IgD-negative memory B cell (primary cell): Measurements from ENCODE around the gene MYO3A. TPM values are rescaled to one million over a fixed set of nuclear protein-coding genes. Genes with fewer than 3 reads are reported as not detected.
"Not testable (repeated sequence)": the region's sequence is repeated elsewhere in the genome, so short reads cannot be mapped to it uniquely, and the experiment has no call there.

ENCODE experiments used
- H3K27ac Mint-ChIP-seq, 3 donors: one replicate each; pipeline ENCODE4 v1.8.0; 2020 to 2022; ENCODE audit warnings: mild to moderate bottlenecking in 3 of 3, mixed read lengths in 3 of 3, moderate library complexity in 1 of 3
- H3K27me3 Mint-ChIP-seq: one replicate; pipeline ENCODE4 v1.8.0; 2021; ENCODE audit warnings: mixed read lengths
- H3K36me3 Mint-ChIP-seq: one replicate; pipeline ENCODE4 v1.8.0; 2020; ENCODE audit warnings: mild to moderate bottlenecking, mixed read lengths
- H3K4me1 Mint-ChIP-seq, 3 donors: one replicate each; pipeline ENCODE4 v1.8.0; 2020 to 2022; ENCODE audit warnings: mixed read lengths in 3 of 3, mild to moderate bottlenecking in 1 of 3
- H3K4me3 Mint-ChIP-seq, 4 donors: one replicate each; pipeline ENCODE4 v1.8.0; 2020 to 2022; ENCODE audit warnings: mild to moderate bottlenecking in 4 of 4, mixed read lengths in 4 of 4, moderate library complexity in 3 of 4
- H3K9me3 Mint-ChIP-seq, 3 donors: one replicate each; pipeline ENCODE4 v1.8.0; 2020 to 2021; ENCODE audit warnings: mixed read lengths in 3 of 3, mild to moderate bottlenecking in 1 of 3
- polyA plus RNA-seq: library from polyadenylated mRNA; unstranded; fragments of 300-500 nt; fragmentation: Illumina TruSeq; gene quantifications from one replicate; pipeline ENCODE4 v1.2.3, GENCODE V29; 2021

MYO3A gene
- polyA plus RNA-seq, 1 donor from 2014 or later = 0.15 TPM

DNA sequence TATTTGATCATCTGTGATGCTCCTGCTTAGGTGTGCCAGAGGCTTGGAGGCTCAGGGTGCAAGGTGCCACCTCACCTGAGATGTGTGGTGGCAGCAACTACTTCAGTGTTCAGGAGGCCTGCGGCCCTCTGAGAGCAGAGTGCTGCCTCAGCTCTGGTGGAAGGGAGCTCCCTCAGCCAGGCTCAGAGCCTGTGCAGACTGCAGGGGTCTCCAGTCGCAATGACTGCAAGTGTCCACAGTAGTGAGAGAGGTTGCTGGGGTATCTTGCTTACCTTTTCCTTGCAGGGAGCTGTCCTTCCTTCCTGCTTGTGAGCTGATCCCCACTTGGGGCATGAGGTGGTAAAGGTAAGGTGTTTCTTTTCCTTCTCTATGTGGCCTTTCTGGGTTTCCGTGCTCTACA is 151.5 kb downstream of the MYO3A start:
- Mint-ChIP-seq H3K27ac (no peak overlapping the region), H3K4me3 (no peak overlapping the region)

DNA sequence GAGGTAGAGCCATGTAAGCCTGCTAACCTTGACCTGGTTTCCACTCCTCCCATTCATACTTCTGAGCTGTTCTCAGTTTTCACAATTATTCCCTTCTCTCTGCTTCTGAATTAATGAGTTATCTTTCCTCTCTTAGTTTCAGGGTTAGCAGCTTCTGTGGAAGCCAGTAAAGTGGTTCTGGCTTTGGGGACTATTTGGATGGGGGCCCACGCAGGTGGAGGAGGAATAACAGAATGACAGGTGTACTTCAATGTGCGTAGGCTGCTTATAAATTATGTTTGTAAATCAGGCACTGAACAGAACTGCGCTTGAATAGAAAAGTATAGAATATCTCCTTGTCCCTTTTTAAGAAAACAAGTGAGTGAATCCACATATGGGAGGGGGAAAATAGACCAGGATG is 153.6 kb downstream of the MYO3A start:
- no peaks in the 10 kb centered on the region for H3K4me1 Mint-ChIP-seq
- no peak overlapping the region for H3K27ac Mint-ChIP-seq
- no peaks in the 10 kb centered on the region for H3K36me3 Mint-ChIP-seq
- no peaks in the 10 kb centered on the region for H3K9me3 Mint-ChIP-seq
- H3K4me3 Mint-ChIP-seq = no peak overlapping the region
- peaks cover 8% of the 10 kb centered on the region for H3K27me3 Mint-ChIP-seq

More for the DNA sequence above, 151.5 kb downstream of the MYO3A start:
- H3K36me3 Mint-ChIP-seq = no peaks in the 10 kb centered on the region
- no peaks in the 10 kb centered on the region for H3K9me3 Mint-ChIP-seq
- H3K27me3 Mint-ChIP-seq = peaks cover 8% of the 10 kb centered on the region
- H3K4me1 Mint-ChIP-seq = no peaks in the 10 kb centered on the region

DNA sequence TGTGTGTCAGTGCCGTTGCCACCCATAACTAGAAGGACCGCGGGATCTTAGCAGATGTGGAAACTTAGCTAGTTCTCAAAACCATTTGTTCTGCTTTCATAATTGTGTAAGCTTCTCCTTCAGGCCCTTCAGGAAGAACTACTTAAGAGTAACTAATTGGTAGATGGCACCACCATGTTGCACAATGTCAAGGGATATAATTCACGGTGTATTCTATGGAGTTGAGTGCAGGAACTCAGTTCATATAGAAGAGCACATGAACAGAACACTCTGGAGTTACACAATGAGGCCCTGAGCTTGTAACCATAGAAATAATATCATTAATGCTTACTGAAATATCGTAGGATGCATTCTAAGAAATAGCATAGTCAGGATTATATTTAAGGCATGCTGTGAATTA is 156.0 kb downstream of the MYO3A start:
- H3K4me3 Mint-ChIP-seq = no peak overlapping the region

DNA sequence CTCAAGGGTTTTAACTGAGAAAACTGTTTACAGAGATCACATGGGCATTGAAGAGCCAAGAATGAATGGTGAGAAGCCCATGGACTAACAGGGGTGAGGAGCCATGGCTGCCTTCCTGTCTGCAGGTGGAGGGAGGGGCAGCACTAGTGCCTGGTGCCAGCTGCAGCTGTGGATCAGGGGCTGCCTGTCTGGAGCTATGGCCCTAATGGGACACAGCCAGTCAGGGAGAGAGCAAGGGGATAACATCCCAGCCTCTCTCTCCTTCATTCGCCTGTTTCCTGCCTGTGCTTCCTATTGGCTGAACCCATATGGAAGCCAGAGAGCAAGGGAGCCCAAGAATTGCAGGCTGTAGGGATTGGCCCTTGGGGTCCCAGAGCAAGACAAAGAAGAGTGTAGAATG is 156.7 kb downstream of the MYO3A start:
- no peaks in the 10 kb centered on the region for H3K4me1 Mint-ChIP-seq
- H3K27me3 Mint-ChIP-seq = peaks cover 5% of the 10 kb centered on the region
- H3K27ac Mint-ChIP-seq = no peak overlapping the region
- H3K4me3 Mint-ChIP-seq = no peak overlapping the region
- no peaks in the 10 kb centered on the region for H3K9me3 Mint-ChIP-seq
- H3K36me3 Mint-ChIP-seq = no peaks in the 10 kb centered on the region

More for the DNA sequence above, 156.0 kb downstream of the MYO3A start:
- no peak overlapping the region for H3K27ac Mint-ChIP-seq
- H3K4me1 Mint-ChIP-seq = no peaks in the 10 kb centered on the region
- H3K9me3 Mint-ChIP-seq = no peaks in the 10 kb centered on the region
- H3K36me3 Mint-ChIP-seq = no peaks in the 10 kb centered on the region
- peaks cover 5% of the 10 kb centered on the region for H3K27me3 Mint-ChIP-seq

DNA sequence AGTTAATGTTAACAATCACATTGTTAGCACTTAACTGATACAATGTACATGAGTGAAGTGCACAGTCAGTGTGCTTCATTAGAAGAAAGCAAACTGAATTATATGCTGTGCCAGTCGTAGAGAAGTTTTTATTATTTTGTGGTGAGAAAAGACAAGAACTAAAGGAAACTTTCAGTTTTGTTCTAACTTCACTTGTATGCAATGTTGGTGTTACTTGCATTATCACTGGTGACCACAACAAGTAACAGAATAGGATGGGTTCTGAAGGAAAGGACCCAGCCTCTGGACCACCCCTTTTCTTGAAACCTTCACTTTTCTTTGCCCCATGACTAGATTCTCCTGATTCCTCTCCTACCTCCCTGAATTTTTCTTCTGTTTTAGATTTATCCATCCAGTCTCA is 159.2 kb downstream of the MYO3A start:
- Mint-ChIP-seq H3K36me3 (no peaks in the 10 kb centered on the region), H3K9me3 (no peaks in the 10 kb centered on the region), H3K4me1 (no peaks in the 10 kb centered on the region), H3K27ac (no peak overlapping the region), H3K4me3 (no peak overlapping the region), H3K27me3 (no peaks in the 10 kb centered on the region)

DNA sequence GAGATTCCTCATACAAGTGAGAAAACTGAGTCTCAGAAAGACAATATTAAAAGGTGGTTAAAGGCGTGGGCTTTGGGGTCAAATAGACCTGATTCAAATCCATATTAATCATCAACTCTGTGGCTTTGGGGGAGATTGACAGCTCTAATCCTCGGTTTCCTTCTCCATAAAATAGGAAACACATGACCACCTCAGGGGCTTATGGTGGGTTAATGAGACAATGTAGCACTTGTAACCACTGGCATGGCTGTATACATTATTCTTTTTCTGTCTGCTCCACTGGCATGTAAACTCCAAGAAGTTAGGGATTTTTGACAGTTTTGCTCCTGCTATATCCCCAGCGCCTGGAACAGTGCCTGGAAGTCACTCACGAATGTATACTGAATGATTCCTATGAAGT is 161.8 kb downstream of the MYO3A start:
- no peak overlapping the region for H3K27ac Mint-ChIP-seq
- H3K36me3 Mint-ChIP-seq = no peaks in the 10 kb centered on the region
- no peak overlapping the region for H3K4me3 Mint-ChIP-seq
- peaks cover 0 to 4% (median 0%) of the 10 kb centered on the region in 3 donors for H3K9me3 Mint-ChIP-seq
- H3K4me1 Mint-ChIP-seq = no peaks in the 10 kb centered on the region
- no peaks in the 10 kb centered on the region for H3K27me3 Mint-ChIP-seq

DNA sequence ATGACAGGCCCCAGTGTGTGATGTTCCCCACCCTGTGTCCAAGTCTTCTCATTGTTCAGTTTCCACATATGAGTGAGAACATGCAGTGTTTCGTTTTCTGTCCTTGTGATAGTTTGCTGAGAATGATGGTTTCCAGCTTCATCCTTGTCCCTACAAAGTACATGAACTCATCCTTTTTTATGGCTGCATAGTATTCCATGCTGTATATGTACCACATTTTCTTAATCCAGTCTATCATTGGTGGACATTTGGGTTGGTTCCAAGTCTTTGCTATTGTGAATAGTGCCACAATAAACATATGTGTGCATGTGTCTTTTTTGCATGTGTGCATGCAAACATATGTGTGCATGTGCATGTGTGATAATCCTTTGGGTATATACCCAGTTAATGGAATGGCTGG is 163.5 kb downstream of the MYO3A start:
- not testable (repeated sequence) for H3K9me3 Mint-ChIP-seq, H3K27me3 Mint-ChIP-seq, H3K36me3 Mint-ChIP-seq, H3K4me3 Mint-ChIP-seq, H3K27ac Mint-ChIP-seq, H3K4me1 Mint-ChIP-seq

DNA sequence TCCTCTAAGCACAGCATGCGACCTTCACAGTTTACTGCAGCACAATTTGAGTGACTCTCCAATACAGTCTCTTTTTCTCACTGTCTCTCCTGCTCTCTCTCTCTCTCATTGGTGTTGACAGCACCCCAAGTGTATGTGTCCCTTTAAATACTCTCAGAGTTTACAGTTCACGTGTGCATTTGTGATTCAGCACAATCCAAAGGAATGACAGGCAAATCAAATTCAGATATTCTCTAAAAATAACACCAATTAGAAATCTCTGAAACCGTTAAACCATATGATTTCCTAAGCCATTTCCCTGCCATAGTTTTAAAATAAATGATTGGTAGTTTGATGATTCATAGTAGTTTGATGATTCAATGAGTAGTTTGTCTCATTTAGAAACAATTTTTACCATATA is 178.5 kb downstream of the MYO3A start:
- no peak overlapping the region for H3K4me3 Mint-ChIP-seq
- no peaks in the 10 kb centered on the region for H3K4me1 Mint-ChIP-seq
- peaks cover 12% of the 10 kb centered on the region for H3K27me3 Mint-ChIP-seq
- H3K27ac Mint-ChIP-seq = peak overlapping the region in 1 of 3 donors; percentile 51
- H3K9me3 Mint-ChIP-seq = peaks cover 0 to 1% (median 0%) of the 10 kb centered on the region in 3 donors
- no peaks in the 10 kb centered on the region for H3K36me3 Mint-ChIP-seq

DNA sequence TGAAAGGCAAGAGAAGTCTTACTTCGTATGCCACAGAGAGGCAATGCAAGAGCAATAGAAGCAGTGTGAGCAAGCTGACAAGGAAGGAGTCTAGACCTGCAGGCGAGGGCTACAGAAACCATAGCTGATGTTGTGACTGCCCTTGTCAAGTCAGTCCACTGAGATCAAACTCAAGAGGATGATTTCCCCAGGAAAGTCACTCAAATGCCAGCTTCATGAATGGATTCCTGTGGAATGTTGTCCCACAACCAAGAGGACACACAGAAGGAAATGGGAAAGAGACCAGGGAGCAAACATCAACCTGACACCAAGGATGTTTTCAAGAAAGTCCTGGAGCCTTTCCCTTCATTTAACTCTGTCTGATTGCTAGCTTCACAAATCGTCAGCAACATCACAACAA is 204.6 kb downstream of the MYO3A start:
- no peak overlapping the region for H3K27ac Mint-ChIP-seq
- H3K36me3 Mint-ChIP-seq = no peaks in the 10 kb centered on the region
- H3K9me3 Mint-ChIP-seq = peaks cover 0 to 3% (median 0%) of the 10 kb centered on the region in 3 donors
- H3K27me3 Mint-ChIP-seq = no peaks in the 10 kb centered on the region
- H3K4me3 Mint-ChIP-seq = no peak overlapping the region
- H3K4me1 Mint-ChIP-seq = no peaks in the 10 kb centered on the region

DNA sequence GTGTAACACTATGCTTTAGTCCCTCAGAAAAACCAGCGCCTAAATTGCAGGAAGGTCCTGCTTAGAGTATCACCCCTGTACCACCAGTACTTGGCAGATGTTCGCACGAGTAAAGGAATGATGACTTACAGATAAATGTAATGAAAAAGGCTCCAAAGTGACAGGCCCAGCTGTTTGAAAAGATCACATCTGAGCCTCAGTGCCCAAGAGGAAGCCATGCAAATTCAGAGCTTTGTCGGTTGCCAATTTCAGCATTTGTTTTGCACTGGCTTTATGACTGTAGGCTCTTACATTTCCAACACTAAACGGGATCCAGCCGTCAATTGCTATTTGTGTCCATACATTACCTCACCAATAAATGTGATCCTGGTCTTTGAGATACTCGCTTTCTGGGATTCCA is 222.0 kb downstream of the MYO3A start:
- Mint-ChIP-seq H3K27ac (no peak overlapping the region), H3K27me3 (peaks cover 2% of the 10 kb centered on the region), H3K9me3 (peaks cover 0 to 5% (median 1%) of the 10 kb centered on the region in 3 donors), H3K4me1 (no peaks in the 10 kb centered on the region), H3K4me3 (no peak overlapping the region), H3K36me3 (no peaks in the 10 kb centered on the region)

DNA sequence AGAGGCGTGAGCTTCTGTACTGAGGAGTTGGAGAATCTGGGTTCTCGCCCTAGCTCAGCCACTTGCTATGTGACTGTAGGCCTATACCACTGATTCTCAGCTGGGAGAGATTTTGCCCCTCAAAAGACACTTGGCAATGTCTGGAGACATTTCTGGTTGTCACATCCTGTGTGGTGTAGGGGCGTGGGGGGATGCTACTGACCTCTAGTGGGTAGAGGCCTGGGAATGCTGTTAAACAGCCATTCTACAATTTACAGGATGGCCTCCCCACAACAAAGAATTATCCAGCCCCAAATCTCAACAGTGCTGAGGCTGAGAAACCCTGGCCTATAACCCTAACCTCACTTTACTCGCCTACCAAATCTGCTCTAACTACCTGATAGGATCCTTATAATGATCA is 223.7 kb downstream of the MYO3A start:
- no peaks in the 10 kb centered on the region for H3K36me3 Mint-ChIP-seq
- H3K27ac Mint-ChIP-seq = no peak overlapping the region
- no peaks in the 10 kb centered on the region for H3K4me1 Mint-ChIP-seq
- H3K4me3 Mint-ChIP-seq = no peak overlapping the region
- H3K27me3 Mint-ChIP-seq = peaks cover 2% of the 10 kb centered on the region
- peaks cover 0 to 1% (median 0%) of the 10 kb centered on the region in 3 donors for H3K9me3 Mint-ChIP-seq

DNA sequence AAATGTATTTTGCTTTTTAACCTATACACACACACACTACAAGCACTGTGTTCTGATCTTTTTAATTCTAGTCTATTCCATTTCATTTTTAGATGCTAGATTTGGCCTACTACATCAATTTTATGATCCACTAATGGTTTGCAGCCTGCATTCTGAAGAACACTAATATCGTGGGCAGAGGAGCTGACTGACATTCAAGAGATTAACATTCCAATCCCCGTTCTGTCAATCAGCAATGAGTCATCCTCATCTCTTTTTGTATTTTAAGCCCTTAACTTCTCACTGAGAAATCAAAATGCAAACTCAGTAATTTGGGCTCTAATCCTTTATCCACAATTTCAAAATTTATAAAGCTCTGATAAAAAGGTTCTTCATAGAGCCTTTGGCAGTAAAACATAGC is 235.4 kb downstream of the MYO3A start:
- H3K27ac Mint-ChIP-seq = no peak overlapping the region
- peaks cover 5% of the 10 kb centered on the region for H3K27me3 Mint-ChIP-seq
- H3K9me3 Mint-ChIP-seq = no peaks in the 10 kb centered on the region
- H3K4me3 Mint-ChIP-seq = no peak overlapping the region
- no peaks in the 10 kb centered on the region for H3K36me3 Mint-ChIP-seq
- H3K4me1 Mint-ChIP-seq = no peaks in the 10 kb centered on the region

DNA sequence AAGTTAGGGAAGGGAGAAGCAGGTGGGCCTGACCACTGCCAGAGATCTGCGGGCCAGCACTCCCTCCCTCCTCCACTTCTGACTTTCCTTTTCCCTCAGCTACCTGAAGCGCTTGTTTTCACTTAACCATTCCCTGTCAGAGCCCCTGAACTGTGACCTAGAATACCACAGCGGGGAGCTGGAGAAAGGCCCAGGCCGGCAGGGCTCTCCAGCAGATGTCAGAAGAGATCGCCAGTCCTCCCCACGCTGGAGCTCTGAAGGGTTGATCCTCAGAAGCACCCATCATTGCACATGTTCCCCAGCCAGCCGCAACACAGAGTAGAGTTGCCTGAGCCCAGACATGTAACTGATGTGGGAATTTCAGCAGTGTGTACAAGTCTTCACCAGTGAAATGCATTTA is 238.1 kb downstream of the MYO3A start:
- Mint-ChIP-seq H3K4me3 (no peak overlapping the region), H3K9me3 (no peaks in the 10 kb centered on the region), H3K27me3 (peaks cover 10% of the 10 kb centered on the region), H3K36me3 (no peaks in the 10 kb centered on the region), H3K4me1 (peaks cover 0 to 1% (median 0%) of the 10 kb centered on the region in 3 donors), H3K27ac (no peak overlapping the region)

DNA sequence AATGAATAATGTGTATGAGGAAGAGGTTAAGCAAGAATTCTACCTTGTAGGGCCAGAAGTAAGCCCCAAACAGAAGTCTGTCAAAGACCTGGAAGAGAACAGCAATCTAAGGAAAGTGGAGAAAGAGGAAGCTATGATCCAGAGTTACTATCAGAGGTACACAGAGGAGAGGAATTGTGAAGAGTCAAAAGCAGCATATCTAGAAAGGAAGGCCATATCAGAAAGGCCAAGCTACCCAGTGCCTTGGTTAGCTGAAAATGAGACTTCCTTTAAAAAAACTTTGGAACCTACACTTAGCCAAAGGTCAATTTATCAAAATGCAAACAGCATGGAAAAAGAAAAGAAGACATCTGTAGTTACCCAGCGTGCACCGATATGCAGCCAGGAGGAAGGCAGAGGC is 239.8 kb downstream of the MYO3A start:
- Mint-ChIP-seq H3K9me3 (no peaks in the 10 kb centered on the region), H3K27me3 (peaks cover 12% of the 10 kb centered on the region), H3K4me3 (no peak overlapping the region), H3K36me3 (no peaks in the 10 kb centered on the region), H3K4me1 (peaks cover 0 to 3% (median 0%) of the 10 kb centered on the region in 3 donors), H3K27ac (peak overlapping the region in 1 of 3 donors; percentile 29)

DNA sequence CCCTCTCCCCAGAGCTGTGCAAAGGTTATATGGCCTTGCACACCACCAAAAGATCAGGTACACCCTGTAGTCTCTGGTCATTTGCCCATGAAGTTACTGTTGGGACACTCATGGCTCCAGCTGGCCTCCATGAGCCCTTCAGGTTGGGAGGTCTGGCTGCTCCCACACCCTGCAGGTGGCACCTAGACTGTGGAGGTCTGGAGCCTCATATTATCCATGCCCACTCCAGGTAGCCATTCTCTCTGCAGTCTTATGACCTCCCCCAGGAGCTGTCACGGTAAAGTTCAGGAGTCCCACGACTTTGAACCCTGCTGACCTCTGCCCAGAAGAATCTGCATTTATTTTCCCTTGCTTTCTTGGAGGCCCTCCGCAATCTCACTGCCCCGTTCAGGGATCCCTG is 243.3 kb downstream of the MYO3A start:
- Mint-ChIP-seq H3K27ac (peak overlapping the region in 1 of 3 donors; percentile 40), H3K4me3 (no peak overlapping the region), H3K9me3 (no peaks in the 10 kb centered on the region), H3K27me3 (peaks cover 9% of the 10 kb centered on the region), H3K4me1 (peaks cover 0 to 3% (median 0%) of the 10 kb centered on the region in 3 donors), H3K36me3 (no peaks in the 10 kb centered on the region)

DNA sequence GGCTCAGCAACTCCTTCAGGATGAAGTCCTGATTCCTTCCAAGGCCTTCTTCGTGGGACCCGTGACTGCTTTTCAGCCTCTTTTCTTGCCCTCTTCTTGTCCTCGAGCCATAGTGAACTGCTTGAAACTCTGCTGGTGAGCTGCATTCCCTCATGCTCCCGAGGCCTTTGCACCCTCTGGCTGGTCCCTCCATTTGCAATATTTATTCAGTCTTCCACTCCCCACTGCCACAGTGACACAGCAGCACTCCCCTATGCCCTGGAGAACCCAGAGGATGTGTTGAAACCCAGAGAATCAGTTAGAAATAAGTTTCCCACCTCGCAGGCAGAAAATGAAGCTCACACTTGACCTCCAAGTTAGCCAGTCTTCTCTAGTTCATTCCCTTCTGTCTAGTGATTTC is 260.2 kb downstream of the MYO3A start:
- no peak overlapping the region for H3K27ac Mint-ChIP-seq
- H3K36me3 Mint-ChIP-seq = no peaks in the 10 kb centered on the region

DNA sequence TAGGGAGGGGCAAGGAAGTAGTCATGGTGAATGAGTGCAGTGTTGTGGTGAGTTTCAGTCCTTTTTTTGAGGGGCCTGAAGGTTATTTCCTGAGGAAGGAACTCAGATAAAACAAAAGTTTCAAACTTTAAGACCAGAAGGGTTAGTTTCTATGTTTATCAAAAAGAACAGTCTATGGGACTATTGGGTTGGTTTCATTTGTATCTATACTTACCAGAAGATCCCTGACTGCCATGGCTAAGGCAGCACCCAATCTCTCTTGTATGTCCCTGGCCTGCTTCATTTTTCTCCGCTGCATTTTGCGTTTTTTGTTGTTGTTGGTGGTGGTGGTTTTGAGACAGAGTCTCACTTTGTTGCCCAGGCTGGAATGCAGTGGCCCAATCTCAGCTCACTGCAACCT is 263.2 kb downstream of the MYO3A start:
- Mint-ChIP-seq H3K27me3 (peaks cover 1% of the 10 kb centered on the region), H3K9me3 (peaks cover 0 to 10% (median 2%) of the 10 kb centered on the region in 3 donors)

More for the DNA sequence above, 260.2 kb downstream of the MYO3A start:
- peaks cover 0 to 10% (median 4%) of the 10 kb centered on the region in 3 donors for H3K9me3 Mint-ChIP-seq
- no peak overlapping the region for H3K4me3 Mint-ChIP-seq
- H3K27me3 Mint-ChIP-seq = peaks cover 4% of the 10 kb centered on the region
- H3K4me1 Mint-ChIP-seq = peaks cover 0 to 2% (median 0%) of the 10 kb centered on the region in 3 donors

More for the DNA sequence above, 263.2 kb downstream of the MYO3A start:
- no peak overlapping the region for H3K4me3 Mint-ChIP-seq
- H3K27ac Mint-ChIP-seq = no peak overlapping the region
- H3K4me1 Mint-ChIP-seq = peaks cover 0 to 2% (median 0%) of the 10 kb centered on the region in 3 donors
- no peaks in the 10 kb centered on the region for H3K36me3 Mint-ChIP-seq
